GM19468 (cell line): ENCODE data around the gene FKBP11.
A peak's percentile ranks its signal among the peaks of the same experiment; 100 is the strongest.

ENCODE experiments used
- ATAC-seq: cut with Tn5 transposase; IDR thresholded peaks from one replicate; pipeline ENCODE4 v1.9.1; 2021; ENCODE audit warnings: mild to moderate bottlenecking, moderate library complexity, moderate number of reproducible peaks; ENCODE audit not compliant: unreplicated experiment; ENCODE audit errors: extremely low read depth

The FKBP11 gene

GRCh38 chr12:48956279-48957140 lies 31.2 kb upstream of the FKBP11 start:
- ATAC-seq, result no peak

- ATAC-seq, result no peak
These were observed 29.7 kb upstream of the FKBP11 start for GRCh38 chr12:48954841-48955501.

GRCh38 chr12:48954061-48954460 lies 28.8 kb upstream of the FKBP11 start:
- ATAC-seq, result no peak

GRCh38 chr12:48952691-48953090 lies 27.4 kb upstream of the FKBP11 start:
- ATAC-seq, result no peak

GRCh38 chr12:48947727-48948126 lies 22.4 kb upstream of the FKBP11 start:
- ATAC-seq, result no peak

- no peak for ATAC-seq
These were observed 21.7 kb upstream of the FKBP11 start for GRCh38 chr12:48946943-48947342.

GRCh38 chr12:48946205-48946604 lies 20.9 kb upstream of the FKBP11 start:
- no peak for ATAC-seq

- no peak for ATAC-seq
These were observed 17.9 kb upstream of the FKBP11 start for GRCh38 chr12:48943221-48943620.

GRCh38 chr12:48940181-48940580 lies 14.9 kb upstream of the FKBP11 start:
- no peak for ATAC-seq

- ATAC-seq, result no peak
These were observed 13.5 kb upstream of the FKBP11 start for GRCh38 chr12:48938805-48939204.

- no peak for ATAC-seq
These were observed 11.9 kb upstream of the FKBP11 start for GRCh38 chr12:48937170-48937569.

- no peak for ATAC-seq
These were observed 11.2 kb upstream of the FKBP11 start for GRCh38 chr12:48936379-48936979.

GRCh38 chr12:48934312-48934706 lies 9.0 kb upstream of the FKBP11 start:
- ATAC-seq, result no peak

GRCh38 chr12:48933664-48934311 lies 8.5 kb upstream of the FKBP11 start:
- no peak for ATAC-seq

- ATAC-seq, result no peak
These were observed 7.6 kb upstream of the FKBP11 start for GRCh38 chr12:48932878-48933277.

- ATAC-seq, result no peak
These were observed 5.2 kb upstream of the FKBP11 start for GRCh38 chr12:48930475-48930874.

GRCh38 chr12:48929551-48929950 lies 4.3 kb upstream of the FKBP11 start:
- ATAC-seq, result no peak

GRCh38 chr12:48927261-48927660 lies 2.0 kb upstream of the FKBP11 start:
- no peak for ATAC-seq

- ATAC-seq, result peak; percentile 84
These were observed 532 bp downstream of the FKBP11 start for GRCh38 chr12:48924617-48925303.

- ATAC-seq, result no peak
These were observed 2.2 kb downstream of the FKBP11 start for GRCh38 chr12:48923117-48923516.
